Progenitor cell of endocrine pancreas (in vitro differentiated cells): Measurements from ENCODE around the gene USP25. TPM values are rescaled to one million over a fixed set of nuclear protein-coding genes. Genes with fewer than 3 reads are reported as not detected.

Experiments used
- DNase-seq: peaks from one replicate; pipeline ENCODE4 v3.0.0; 2021; ENCODE audit warnings: low spot score; ENCODE audit not compliant: unreplicated experiment
- H3K27ac Mint-ChIP-seq: 2 replicates; pipeline ENCODE4 v1.8.0; 2021; ENCODE audit warnings: mild to moderate bottlenecking, moderate library complexity, mixed read lengths
- H3K27me3 Mint-ChIP-seq: 2 replicates; pipeline ENCODE4 v1.8.0; 2021; ENCODE audit warnings: mixed read lengths
- H3K36me3 Mint-ChIP-seq: 2 replicates; pipeline ENCODE4 v1.8.0; 2022; ENCODE audit warnings: mixed read lengths; ENCODE audit not compliant: insufficient read depth
- H3K4me1 Mint-ChIP-seq: 2 replicates; pipeline ENCODE4 v1.8.0; 2021; ENCODE audit warnings: low read depth, mixed read lengths
- H3K4me3 Mint-ChIP-seq: 2 replicates; pipeline ENCODE4 v1.8.0; 2021; ENCODE audit warnings: low read depth, mild to moderate bottlenecking, moderate library complexity, mixed read lengths
- H3K9me3 Mint-ChIP-seq: 2 replicates; pipeline ENCODE4 v1.8.0; 2021; ENCODE audit warnings: low read depth, mixed read lengths
- total RNA-seq: library from RNA; stranded (reverse); gene quantifications from 2 replicates; pipeline ENCODE4 v1.2.1, GENCODE V29; 2021
- TF ChIP-seq, protein P1 (sequence below): fragments of 200-600 bp; sonication (generic); IDR thresholded peaks from one replicate; pipeline ENCODE4 v1.5.0; 2021; ENCODE audit warnings: antibody characterized with exemption, mild to moderate bottlenecking; ENCODE audit not compliant: unreplicated experiment

USP25 gene
- total RNA-seq, 1 donor from 2014 or later, result 48.8 TPM

DNA sequence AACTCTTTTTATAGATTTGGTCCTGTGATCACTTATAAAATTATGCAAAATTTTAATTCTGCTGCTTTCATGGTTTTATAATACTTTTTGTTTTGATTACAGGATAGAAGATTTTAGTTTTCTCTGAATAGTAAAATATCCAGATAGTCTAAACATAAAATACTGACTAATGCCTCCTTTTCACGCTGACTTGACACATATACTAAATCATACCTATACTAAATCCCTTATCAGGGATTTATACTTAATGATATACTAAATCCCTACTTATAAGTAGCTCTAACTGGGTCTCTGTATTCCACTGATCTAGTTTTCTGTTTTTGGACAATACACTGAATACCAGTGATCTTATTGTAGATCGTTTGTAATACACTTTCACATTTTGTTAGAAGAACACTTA is 128.0 kb downstream of the USP25 start:
- TF ChIP-seq, protein P1, sequence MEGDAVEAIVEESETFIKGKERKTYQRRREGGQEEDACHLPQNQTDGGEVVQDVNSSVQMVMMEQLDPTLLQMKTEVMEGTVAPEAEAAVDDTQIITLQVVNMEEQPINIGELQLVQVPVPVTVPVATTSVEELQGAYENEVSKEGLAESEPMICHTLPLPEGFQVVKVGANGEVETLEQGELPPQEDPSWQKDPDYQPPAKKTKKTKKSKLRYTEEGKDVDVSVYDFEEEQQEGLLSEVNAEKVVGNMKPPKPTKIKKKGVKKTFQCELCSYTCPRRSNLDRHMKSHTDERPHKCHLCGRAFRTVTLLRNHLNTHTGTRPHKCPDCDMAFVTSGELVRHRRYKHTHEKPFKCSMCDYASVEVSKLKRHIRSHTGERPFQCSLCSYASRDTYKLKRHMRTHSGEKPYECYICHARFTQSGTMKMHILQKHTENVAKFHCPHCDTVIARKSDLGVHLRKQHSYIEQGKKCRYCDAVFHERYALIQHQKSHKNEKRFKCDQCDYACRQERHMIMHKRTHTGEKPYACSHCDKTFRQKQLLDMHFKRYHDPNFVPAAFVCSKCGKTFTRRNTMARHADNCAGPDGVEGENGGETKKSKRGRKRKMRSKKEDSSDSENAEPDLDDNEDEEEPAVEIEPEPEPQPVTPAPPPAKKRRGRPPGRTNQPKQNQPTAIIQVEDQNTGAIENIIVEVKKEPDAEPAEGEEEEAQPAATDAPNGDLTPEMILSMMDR, result no peak
- peaks cover 4% of the 10 kb centered on the region for H3K9me3 Mint-ChIP-seq
- H3K27me3 Mint-ChIP-seq, result no peaks in the 10 kb centered on the region
- H3K27ac Mint-ChIP-seq, result no peak overlapping the region
- H3K4me1 Mint-ChIP-seq, result no peaks in the 10 kb centered on the region
- H3K36me3 Mint-ChIP-seq, result peaks cover 20% of the 10 kb centered on the region
- no peak for DNase-seq
- no peak overlapping the region for H3K4me3 Mint-ChIP-seq

DNA sequence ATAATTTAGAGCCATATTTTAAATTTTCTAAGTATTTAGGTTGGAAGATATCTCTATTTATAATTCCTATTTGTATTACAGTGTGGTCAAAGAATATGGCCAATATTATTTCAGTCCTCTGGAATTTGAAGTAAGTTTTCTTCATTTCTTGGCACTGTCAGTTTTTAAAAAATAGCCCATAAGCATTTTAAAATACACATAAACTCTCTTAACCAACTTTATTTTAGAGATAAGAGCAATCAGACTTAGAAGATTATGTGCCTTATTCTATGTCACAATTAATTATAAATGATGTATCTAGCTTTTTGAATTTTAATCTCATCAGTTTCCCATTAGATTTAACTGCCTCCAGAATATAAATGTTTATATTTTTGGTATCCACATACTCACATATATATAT is 130.8 kb downstream of the USP25 start:
- Mint-ChIP-seq H3K4me1 (no peaks in the 10 kb centered on the region), H3K27me3 (no peaks in the 10 kb centered on the region), H3K36me3 (peaks cover 13% of the 10 kb centered on the region), H3K27ac (no peak overlapping the region), H3K9me3 (peaks cover 4% of the 10 kb centered on the region), H3K4me3 (no peak overlapping the region)
- TF ChIP-seq, protein P1, result no peak
- no peak for DNase-seq

- Mint-ChIP-seq H3K27ac (no peak overlapping the region), H3K9me3 (no peaks in the 10 kb centered on the region), H3K4me3 (no peak overlapping the region), H3K27me3 (no peaks in the 10 kb centered on the region), H3K4me1 (no peaks in the 10 kb centered on the region), H3K36me3 (peaks cover 19% of the 10 kb centered on the region)
- TF ChIP-seq, protein P1, result no peak
- DNase-seq, result no peak
Observed at GRCh38 chr21:15868940-15869339, 139.2 kb downstream of the USP25 start.

DNA sequence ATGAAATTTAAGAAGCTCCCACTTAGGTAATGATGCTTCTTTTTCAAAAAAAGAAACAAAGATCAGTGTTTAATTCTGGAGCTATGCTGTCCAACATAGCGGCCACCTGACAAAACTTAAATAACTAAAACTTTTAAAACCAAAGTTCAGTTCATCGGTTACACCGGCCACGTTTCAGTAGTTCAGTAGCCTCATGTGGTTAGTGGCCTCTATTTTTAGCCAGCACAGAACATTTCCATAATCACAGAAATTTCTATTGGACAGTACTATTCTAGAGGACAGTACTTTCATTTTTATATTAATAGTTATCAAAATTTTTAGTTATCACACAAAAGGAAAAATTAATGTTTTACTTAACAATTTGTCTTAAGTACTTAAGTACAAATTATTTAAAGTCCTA is 141.0 kb downstream of the USP25 start:
- Mint-ChIP-seq H3K9me3 (no peaks in the 10 kb centered on the region), H3K27me3 (no peaks in the 10 kb centered on the region), H3K4me1 (no peaks in the 10 kb centered on the region), H3K4me3 (no peak overlapping the region), H3K36me3 (peaks cover 29% of the 10 kb centered on the region), H3K27ac (no peak overlapping the region)
- TF ChIP-seq, protein P1, result no peak
- DNase-seq, result no peak

DNA sequence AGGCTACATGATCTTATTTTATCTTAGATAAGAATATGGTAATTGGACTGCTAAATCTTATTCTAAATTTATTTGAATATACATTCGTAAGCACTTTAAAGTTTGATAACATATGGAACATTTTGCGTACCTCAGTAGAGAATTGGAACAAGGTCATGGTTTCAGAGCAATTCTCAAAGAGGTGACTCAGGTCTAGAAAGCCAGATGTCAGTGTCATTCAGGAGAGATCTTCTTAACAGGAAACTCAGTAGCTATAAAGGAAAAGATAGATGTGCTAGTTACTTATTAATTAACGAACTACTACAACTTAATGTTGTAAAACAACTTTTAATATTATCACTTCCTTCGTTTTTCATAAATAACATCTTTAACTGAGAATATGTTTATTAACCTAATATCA is 142.5 kb downstream of the USP25 start:
- Mint-ChIP-seq H3K9me3 (no peaks in the 10 kb centered on the region), H3K27ac (no peak overlapping the region), H3K36me3 (peaks cover 34% of the 10 kb centered on the region), H3K4me3 (no peak overlapping the region), H3K4me1 (no peaks in the 10 kb centered on the region), H3K27me3 (no peaks in the 10 kb centered on the region)
- TF ChIP-seq, protein P1, result no peak
- no peak for DNase-seq

- Mint-ChIP-seq H3K4me1 (no peaks in the 10 kb centered on the region), H3K27me3 (no peaks in the 10 kb centered on the region), H3K36me3 (peaks cover 33% of the 10 kb centered on the region), H3K27ac (no peak overlapping the region), H3K4me3 (no peak overlapping the region), H3K9me3 (peaks cover under 1% of the 10 kb centered on the region)
- TF ChIP-seq, protein P1, result no peak
- no peak for DNase-seq
Observed at GRCh38 chr21:15874615-15875014, 144.8 kb downstream of the USP25 start.
